Gastroesophageal sphincter (tissue), 3 donors: ENCODE data around the gene DNAJC12.

Experiments used
- CTCF ChIP-seq, 4 experiments: fragments of 200-600 bp in 2 of 4; fragments of 450-650 bp in 2 of 4; sonication (generic) in 1 of 4; IDR thresholded peaks; one replicate each; pipeline ENCODE4 v1.5.1; 2017 to 2019; ENCODE audit warnings: antibody characterized with exemption in 4 of 4, mild to moderate bottlenecking in 2 of 4, moderate library complexity in 2 of 4
- POLR2A ChIP-seq, 2 donors: fragments of 450-650 bp; IDR thresholded peaks; one replicate each; pipeline ENCODE4 v1.6.1; 2017; ENCODE audit warnings: antibody characterized with exemption in 2 of 2, mild to moderate bottlenecking in 2 of 2, moderate library complexity in 1 of 2

GRCh38 chr10:67878133-67878532 lies 40.1 kb upstream of the DNAJC12 start:
- TF ChIP-seq CTCF (IDR thresholded peaks at IDR 0.05): no peak
- no peak for TF ChIP-seq POLR2A (IDR thresholded peaks at IDR 0.05)
